ENCODE results near the gene COL27A1.

The COL27A1 gene

DNA sequence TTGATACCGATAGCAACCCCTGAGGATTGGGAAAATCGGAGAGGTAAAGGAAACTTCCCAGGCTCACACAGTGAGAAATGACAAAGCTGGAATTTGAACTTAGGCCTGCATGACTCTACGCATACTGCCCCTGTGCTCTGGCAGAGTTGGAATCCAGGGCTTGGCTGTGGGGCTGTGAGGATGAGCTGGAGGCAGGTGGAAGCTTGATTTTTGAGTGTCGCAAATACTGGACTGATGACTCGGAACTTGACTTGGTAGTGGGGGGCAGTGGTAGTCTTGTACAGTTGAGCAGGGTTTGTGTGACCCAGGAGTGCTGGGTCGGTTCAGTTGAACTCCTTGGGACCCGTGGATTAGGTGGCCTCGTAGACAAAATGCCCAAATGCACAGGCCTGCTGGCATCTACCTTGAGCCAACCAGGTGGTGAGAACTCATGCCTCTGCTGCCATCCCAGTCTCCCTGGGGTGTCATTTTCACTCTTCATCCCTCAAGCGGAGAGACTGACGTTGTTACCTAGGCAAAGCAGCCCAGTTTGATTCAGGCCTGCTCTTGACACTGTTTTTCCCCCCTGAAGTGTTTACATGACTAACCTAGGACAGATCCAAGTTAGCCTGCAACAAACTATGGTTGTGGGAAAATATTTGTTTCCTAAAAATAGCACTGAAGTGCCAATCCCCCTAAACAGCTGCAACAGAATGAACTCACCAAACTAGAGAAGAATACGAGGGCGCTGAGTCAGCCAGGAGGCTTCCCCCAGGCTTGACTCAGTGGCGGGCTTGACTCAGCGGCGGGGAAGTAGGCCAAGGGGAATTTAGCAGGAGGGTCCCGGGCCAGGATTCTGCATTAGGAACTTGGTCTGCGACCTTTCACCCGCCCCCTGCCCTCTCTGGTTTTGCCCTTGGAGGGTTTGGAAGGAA lies 121.8 kb downstream of the COL27A1 start:
- DNase-seq (ENCODE audit: insufficient read length, low spot score) (no peak), FAIRE-seq (no peak)
- TF ChIP-seq, protein P1, sequence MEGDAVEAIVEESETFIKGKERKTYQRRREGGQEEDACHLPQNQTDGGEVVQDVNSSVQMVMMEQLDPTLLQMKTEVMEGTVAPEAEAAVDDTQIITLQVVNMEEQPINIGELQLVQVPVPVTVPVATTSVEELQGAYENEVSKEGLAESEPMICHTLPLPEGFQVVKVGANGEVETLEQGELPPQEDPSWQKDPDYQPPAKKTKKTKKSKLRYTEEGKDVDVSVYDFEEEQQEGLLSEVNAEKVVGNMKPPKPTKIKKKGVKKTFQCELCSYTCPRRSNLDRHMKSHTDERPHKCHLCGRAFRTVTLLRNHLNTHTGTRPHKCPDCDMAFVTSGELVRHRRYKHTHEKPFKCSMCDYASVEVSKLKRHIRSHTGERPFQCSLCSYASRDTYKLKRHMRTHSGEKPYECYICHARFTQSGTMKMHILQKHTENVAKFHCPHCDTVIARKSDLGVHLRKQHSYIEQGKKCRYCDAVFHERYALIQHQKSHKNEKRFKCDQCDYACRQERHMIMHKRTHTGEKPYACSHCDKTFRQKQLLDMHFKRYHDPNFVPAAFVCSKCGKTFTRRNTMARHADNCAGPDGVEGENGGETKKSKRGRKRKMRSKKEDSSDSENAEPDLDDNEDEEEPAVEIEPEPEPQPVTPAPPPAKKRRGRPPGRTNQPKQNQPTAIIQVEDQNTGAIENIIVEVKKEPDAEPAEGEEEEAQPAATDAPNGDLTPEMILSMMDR (IDR thresholded peaks at IDR 0.05; ENCODE audit: insufficient read depth, missing control alignments) = no peak

DNA sequence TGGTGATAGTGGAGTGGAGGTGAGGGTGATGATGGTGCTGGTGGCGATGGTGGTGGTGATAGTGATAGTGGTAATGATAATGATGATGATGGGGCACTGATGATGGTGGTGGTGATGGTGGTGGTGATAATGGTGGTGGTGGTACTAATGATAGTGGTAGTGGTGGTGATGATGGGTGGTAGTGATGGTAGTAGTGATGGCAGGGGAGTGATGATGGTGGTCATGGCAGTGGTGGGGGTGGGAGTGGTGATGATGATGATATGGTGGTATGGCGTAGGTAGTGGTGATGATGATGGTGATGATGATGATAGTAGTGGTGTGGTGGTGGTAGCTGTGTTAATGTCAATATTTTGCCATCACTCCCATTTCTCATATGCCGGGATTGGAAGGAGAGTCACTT lies 123.0 kb downstream of the COL27A1 start:
- DNase-seq (ENCODE audit: insufficient read length, low spot score) = no peak
- FAIRE-seq = no peak
- TF ChIP-seq, protein P1 (IDR thresholded peaks at IDR 0.05; ENCODE audit: insufficient read depth, missing control alignments) = no peak

DNA sequence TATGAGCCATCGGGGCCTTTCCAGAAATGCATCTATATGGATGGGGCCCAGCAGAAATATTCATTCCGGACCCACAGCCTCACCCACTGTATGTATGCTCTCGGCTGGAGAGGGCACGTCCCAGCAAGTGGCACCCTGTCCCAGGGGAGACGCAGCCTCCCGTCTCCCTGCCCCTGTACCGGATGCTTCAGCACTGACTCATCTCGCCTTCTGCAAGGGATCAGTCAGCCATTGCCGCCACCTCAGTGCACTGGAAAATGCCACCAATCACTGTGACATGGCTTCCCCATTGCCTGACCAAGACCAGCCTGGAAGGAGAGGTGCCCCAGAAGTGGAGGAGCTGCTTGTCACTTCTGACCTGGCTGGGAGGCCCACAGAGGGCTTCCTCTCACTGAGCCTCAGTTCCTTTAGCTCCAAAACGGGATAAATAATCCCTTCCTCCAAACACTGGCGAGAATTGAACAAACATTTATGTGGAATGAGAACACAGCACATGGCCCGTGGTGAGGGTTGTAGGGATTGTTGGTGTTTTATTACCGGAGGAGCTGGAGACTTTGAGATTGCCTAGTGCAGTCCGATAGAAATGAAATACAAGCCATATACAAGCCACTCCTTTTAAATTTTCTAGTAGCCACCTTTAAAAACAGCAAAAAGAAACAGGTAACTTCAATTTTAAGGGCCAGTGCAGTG lies 123.7 kb downstream of the COL27A1 start:
- DNase-seq (ENCODE audit: insufficient read length, low spot score) (no peak), FAIRE-seq (no peak)
- TF ChIP-seq, protein P1 (IDR thresholded peaks at IDR 0.05; ENCODE audit: insufficient read depth, missing control alignments) = no peak

DNA sequence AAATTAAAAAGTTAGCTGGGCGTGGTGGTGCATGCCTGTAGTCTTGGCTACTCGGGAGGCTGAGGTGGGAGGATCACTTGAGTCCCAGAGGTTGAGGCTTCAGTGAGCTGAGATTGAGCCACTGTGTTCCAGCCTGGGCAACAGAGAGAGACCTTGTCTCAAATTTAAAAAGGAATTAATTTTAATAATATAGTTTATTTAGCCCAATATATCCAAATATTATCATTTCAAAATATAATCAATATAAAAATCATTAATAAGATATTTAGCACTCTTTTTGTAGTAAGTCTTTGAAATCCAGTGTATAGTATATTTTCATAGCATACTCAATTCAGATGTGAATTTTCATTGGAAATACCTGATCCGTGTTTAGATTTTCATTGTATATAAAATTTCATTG lies 124.4 kb downstream of the COL27A1 start:
- TF ChIP-seq, protein P1 (IDR thresholded peaks at IDR 0.05; ENCODE audit: insufficient read depth, missing control alignments) = no peak
- DNase-seq (ENCODE audit: insufficient read length, low spot score) (no peak), FAIRE-seq (no peak)

DNA sequence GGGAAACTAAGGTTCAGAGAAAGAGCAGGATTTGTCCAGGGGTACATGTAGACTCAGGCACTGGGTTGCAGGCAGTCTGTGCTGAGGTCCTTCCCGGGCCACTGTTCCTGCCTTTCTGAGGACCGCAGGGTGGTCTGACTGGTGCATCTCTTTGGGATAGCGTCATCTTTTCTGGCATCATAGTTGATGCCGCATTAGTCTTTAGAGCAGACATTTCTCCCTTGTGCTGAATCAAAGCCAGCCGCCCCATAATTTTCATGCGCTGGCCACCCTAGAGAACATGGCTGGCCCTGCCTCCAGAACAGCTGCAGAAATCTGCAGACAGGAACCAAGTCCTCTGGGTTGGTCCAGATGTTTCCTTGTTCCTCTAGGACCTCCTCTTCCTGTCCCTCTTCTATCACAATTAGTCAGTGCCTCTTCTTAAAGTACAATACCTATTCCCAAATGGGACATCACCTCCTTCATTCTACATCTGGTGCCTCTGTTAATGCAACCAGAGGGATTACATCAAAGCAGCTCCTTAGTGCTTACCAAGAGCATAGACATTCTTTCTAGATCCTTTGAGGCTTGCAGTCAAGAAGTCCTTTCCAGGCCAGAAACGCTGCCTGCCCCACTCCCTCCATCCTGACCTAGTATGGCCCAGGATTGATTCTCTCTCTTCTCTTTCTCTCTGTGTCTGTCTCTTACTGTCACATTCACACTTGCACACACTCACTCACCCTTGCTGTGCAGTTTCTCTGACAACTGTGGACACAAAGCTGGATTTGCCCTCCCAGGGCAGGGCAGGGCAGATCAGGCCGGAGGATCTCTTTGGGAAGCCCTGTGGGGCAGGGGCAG lies 125.5 kb downstream of the COL27A1 start:
- DNase-seq (ENCODE audit: insufficient read length, low spot score) (no peak), FAIRE-seq (no peak)
- TF ChIP-seq, protein P1 (IDR thresholded peaks at IDR 0.05; ENCODE audit: insufficient read depth, missing control alignments) = no peak

DNA sequence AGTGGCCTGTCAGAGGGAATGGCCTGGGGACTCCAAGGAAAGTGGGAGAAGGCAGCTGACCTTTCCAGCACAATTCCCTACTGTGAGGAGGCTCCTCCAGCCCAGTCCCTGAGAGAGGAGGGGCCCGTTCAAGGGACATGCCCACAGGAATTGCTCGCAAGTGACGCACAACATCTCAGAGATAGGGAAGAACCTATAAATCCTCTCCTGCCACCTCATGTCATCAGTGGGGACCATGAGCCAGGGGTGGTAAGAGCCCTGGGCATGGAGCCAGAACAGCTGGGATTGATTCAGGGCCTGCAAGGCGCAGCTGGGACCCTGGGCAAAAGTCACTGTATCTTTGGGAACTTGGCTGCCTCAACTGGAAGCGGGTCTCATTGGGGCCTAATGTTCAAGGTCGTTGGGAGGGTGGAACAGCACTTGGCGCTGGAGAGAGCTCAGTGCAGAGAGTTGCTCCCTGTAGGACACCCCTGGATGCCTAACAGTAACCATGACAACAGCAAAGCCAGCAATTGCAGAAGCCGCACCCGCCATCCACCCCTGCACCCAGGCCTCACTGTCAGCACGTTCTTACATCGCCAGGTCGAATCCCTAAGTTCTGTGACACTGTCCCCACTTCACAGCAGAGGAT lies 126.3 kb downstream of the COL27A1 start:
- no peak for DNase-seq (ENCODE audit: insufficient read length, low spot score)
- TF ChIP-seq, protein P1 (IDR thresholded peaks at IDR 0.05; ENCODE audit: insufficient read depth, missing control alignments) = no peak
- FAIRE-seq = no peak
